Thyroid gland (tissue), 4 donors: ENCODE data around the gene SNAP29. TPM values are rescaled to one million over a fixed set of nuclear protein-coding genes. Genes with fewer than 3 reads are reported as not detected.

Experiments
- DNase-seq, 2 donors: peaks; one replicate each; pipeline ENCODE4 v3.0.0-alpha.2; 2019
- H3K27ac ChIP-seq, 3 donors: fragments of 200-600 bp; sonication (generic); 1 replicate in 2 of 3; 2 replicates in 1 of 3; pipeline ENCODE4 v1.5.1; 2016 to 2019; ENCODE audit warnings: mild to moderate bottlenecking in 1 of 3, moderate library complexity in 1 of 3
- H3K27me3 ChIP-seq: fragments of 200-600 bp; sonication (generic); one replicate; pipeline ENCODE4 v1.5.1; 2019
- H3K36me3 ChIP-seq, 2 donors: fragments of 200-600 bp; sonication (generic); one replicate each; pipeline ENCODE4 v1.5.1; 2016 to 2019
- H3K4me1 ChIP-seq, 2 donors: fragments of 200-600 bp; sonication (generic); one replicate each; pipeline ENCODE4 v1.5.1; 2017 to 2019
- H3K4me3 ChIP-seq, 3 donors: fragments of 200-600 bp; sonication (generic); replicated peaks in 1 of 3; 1 replicate in 2 of 3; 2 replicates in 1 of 3; pipeline ENCODE4 v1.5.1; 2016; ENCODE audit warnings: mild to moderate bottlenecking in 1 of 3
- H3K9me3 ChIP-seq: fragments of 200-600 bp; sonication (generic); one replicate; pipeline ENCODE4 v1.5.1; 2017
- POLR2A ChIP-seq, 2 donors: fragments of 450-650 bp; IDR thresholded peaks; one replicate each; pipeline ENCODE4 v1.6.1; 2017; ENCODE audit warnings: antibody characterized with exemption in 2 of 2, mild to moderate bottlenecking in 2 of 2, moderate library complexity in 1 of 2
- WGBS, 2 donors: methylation state at CpG; one replicate each; pipeline ENCODE4 v1.1.5; 2017; 5-methylcytosine and 5-hydroxymethylcytosine counted together
- intact Hi-C: fragments of 100-400 bp; cut with DNase I; formaldehyde crosslinking; loops from one replicate; pipeline ENCODE4 v1.15.1; 2023
- total RNA-seq, 4 donors: library from RNA; depleted of rRNA; stranded (reverse); fragments of >200 nt; gene quantifications; one replicate each; pipeline ENCODE4 v1.2.3, GENCODE V29; 2016
- TF ChIP-seq, protein P1 (sequence below), 6 experiments: fragments of 200-600 bp in 3 of 6; fragments of 450-650 bp in 3 of 6; sonication (generic) in 3 of 6; IDR thresholded peaks; one replicate each; pipeline ENCODE4 v1.5.1; 2016 to 2019; ENCODE audit warnings: antibody characterized with exemption in 6 of 6, mild to moderate bottlenecking in 2 of 6, inconsistent platforms in 1 of 6, moderate library complexity in 1 of 6

Gene SNAP29
- total RNA-seq, 4 donors from 2014 or later = 17.1 to 21.1 (median 17.6) TPM

DNA sequence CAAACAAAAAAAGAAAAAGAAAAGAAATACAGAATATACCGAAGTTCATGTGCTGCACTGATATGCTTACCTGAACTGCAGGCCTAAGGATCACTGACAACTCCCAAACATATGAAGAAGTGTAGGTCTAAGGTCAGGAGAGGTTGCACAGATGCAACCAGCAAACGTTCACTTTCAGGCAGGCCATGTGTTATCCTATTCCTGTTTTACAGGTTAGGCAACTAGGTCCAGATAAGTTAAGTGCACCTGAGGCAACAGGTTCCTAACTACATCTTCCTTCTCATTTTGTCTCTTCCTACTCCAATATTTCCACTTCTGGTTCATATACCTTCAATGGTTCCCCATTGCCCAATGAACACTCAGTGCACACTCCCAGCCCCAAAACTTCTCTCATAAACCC, 15.3 kb upstream of the SNAP29 start:
- 19 to 54% methylated on average over 2 of the region's 2 CpGs for WGBS, 2 donors
- Histone ChIP-seq H3K27me3 (no peaks in the 10 kb centered on the region), H3K4me1 (peaks cover 0 to 4% of the 10 kb centered on the region in 2 donors), H3K27ac (no peak overlapping the region), H3K4me3 (no peak overlapping the region), H3K36me3 (no peaks in the 10 kb centered on the region), H3K9me3 (no peaks in the 10 kb centered on the region)
- intact Hi-C loops = no loop called here
- TF ChIP-seq, protein P1, sequence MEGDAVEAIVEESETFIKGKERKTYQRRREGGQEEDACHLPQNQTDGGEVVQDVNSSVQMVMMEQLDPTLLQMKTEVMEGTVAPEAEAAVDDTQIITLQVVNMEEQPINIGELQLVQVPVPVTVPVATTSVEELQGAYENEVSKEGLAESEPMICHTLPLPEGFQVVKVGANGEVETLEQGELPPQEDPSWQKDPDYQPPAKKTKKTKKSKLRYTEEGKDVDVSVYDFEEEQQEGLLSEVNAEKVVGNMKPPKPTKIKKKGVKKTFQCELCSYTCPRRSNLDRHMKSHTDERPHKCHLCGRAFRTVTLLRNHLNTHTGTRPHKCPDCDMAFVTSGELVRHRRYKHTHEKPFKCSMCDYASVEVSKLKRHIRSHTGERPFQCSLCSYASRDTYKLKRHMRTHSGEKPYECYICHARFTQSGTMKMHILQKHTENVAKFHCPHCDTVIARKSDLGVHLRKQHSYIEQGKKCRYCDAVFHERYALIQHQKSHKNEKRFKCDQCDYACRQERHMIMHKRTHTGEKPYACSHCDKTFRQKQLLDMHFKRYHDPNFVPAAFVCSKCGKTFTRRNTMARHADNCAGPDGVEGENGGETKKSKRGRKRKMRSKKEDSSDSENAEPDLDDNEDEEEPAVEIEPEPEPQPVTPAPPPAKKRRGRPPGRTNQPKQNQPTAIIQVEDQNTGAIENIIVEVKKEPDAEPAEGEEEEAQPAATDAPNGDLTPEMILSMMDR (IDR thresholded peaks at IDR 0.05) = no peak
- TF ChIP-seq POLR2A (IDR thresholded peaks at IDR 0.05) = no peak
- DNase-seq = no peak

DNA sequence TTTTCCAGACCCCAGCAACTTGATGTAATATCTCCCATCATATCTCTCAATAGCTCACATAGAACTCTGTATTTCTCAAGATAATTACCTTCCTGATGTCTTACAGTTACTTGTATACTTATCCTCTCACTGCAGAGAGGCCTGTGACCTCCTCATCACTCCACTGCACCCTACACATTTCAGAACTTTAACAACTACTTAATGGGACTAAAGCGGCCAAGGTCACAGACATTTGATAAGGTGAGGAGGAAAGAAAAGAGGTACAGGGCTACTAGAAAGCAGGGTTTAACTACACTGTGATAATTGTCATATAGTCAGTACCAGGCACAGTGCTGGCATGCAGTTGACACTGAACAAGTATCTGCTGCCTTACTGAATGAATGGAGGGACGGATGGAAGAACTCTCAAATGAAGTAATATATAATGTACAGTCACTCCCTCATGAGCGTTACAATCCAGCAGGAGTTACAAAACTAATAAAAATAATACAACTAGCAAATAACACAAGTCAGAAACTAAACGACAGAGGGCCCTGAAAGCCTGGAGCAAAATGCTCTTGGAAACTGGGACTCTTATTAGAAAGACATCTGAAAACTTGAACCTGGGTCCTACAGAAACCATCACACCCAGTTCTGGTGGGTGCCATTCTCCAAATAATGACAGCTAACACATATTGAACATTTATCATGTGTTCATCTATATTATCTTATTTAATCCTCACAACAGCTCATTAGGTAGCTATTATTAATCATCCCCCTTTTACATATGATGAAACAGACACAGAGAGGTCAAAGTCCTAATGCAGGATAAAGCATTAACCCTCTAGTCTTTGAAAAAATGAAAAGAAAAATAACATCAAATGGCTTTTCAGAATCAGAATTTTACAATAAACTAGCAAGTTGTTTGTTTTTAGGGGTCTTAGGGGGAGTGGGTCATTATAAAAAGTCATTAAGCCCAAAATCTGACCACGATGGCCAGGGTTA, 14.5 kb upstream of the SNAP29 start:
- DNase-seq = no peak
- intact Hi-C loops = no loop called here
- Histone ChIP-seq H3K27ac (no peak overlapping the region), H3K27me3 (no peaks in the 10 kb centered on the region), H3K36me3 (no peaks in the 10 kb centered on the region), H3K4me3 (no peak overlapping the region), H3K4me1 (peaks cover 0 to 4% of the 10 kb centered on the region in 2 donors), H3K9me3 (no peaks in the 10 kb centered on the region)
- 87 to 92% methylated on average over 5 of the region's 5 CpGs for WGBS, 2 donors
- TF ChIP-seq, protein P1 (IDR thresholded peaks at IDR 0.05) = no peak
- no peak for TF ChIP-seq POLR2A (IDR thresholded peaks at IDR 0.05)

DNA sequence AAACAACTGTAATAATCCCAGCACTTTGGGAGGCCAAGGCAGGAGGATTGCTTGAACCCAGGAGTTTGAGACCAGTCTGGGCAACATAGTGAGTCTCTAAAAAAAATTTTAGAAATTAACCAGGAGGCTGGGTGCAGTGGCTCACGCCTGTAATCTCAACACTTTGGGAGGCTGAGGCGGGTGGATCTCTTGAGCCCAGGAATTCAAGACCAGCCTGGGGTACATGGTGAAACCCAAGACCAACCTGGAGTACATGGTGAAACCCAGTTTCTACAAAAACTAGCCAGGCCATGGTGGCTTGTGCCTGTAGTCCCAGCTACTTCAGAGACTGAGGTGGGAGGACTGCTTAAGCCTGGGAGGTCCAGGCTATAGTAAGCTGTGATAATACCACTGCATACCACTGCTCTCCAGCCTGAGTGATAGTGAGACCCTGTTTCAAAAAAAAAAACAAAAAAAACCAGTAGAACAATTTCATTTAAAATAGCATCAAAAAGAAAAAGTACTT, 11.4 kb upstream of the SNAP29 start:
- DNase-seq = no peak
- peaks cover 0 to 4% of the 10 kb centered on the region in 2 donors for H3K4me1 ChIP-seq
- intact Hi-C loops = no loop called here
- H3K9me3 ChIP-seq = no peaks in the 10 kb centered on the region
- no peak overlapping the region for H3K27ac ChIP-seq
- no peaks in the 10 kb centered on the region for H3K36me3 ChIP-seq
- no peaks in the 10 kb centered on the region for H3K27me3 ChIP-seq
- no peak overlapping the region for H3K4me3 ChIP-seq
- no peak for TF ChIP-seq POLR2A (IDR thresholded peaks at IDR 0.05)
- TF ChIP-seq, protein P1 (IDR thresholded peaks at IDR 0.05) = no peak
- WGBS, 2 donors = 91 to 95% methylated on average over 2 of the region's 2 CpGs

DNA sequence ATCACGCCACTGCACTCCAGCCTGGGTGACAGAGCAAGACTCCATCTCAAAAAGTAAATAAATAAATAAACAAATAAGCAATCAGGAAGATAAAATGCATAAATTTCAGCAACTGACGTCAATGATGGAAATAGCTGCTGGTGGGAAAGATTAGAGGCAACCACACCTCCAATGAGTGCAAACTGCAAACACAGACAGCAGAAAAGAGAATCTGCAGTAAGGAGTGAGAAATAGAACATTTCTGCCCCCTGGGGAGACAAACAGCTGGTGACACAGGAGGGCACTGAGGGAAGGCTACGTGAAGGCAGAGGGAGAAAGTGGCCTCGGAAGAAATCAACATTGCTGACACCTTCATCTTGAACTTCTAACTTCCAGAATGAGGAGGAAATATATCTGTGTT, 6.7 kb upstream of the SNAP29 start:
- Histone ChIP-seq H3K4me3 (no peak overlapping the region), H3K9me3 (no peaks in the 10 kb centered on the region), H3K4me1 (peaks cover 15% of the 10 kb centered on the region in 2 donors), H3K27me3 (no peaks in the 10 kb centered on the region), H3K27ac (no peak overlapping the region), H3K36me3 (no peaks in the 10 kb centered on the region)
- intact Hi-C loops = no loop called here
- no peak for DNase-seq
- no peak for TF ChIP-seq POLR2A (IDR thresholded peaks at IDR 0.05)
- TF ChIP-seq, protein P1 (IDR thresholded peaks at IDR 0.05) = no peak
- WGBS, 2 donors = 61 to 83% methylated on average over 4 of the region's 4 CpGs

DNA sequence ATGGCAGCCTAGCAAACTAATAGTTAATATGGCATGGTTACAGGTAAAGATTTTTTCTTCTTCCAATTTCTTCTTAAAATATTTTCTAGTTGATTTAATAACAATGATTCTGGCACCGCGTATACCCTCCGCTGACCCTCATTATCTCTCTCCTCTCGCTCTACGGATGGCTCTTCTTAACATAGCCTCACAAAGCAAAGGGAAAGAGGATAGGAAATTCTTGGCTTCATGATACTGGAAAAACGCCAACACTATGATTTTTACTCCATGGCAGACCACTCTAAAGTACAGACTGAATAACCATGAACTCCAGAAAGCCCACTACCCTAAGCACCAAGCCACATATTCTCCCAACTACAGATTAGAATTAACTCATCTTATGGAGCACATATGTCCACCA, 6.3 kb upstream of the SNAP29 start:
- Histone ChIP-seq H3K27ac (no peak overlapping the region), H3K27me3 (no peaks in the 10 kb centered on the region), H3K4me3 (no peak overlapping the region), H3K36me3 (no peaks in the 10 kb centered on the region), H3K9me3 (no peaks in the 10 kb centered on the region), H3K4me1 (peaks cover 19% of the 10 kb centered on the region in 2 donors)
- 76 to 77% methylated on average over 6 of the region's 6 CpGs for WGBS, 2 donors
- intact Hi-C loops = no loop called here
- TF ChIP-seq POLR2A (IDR thresholded peaks at IDR 0.05) = no peak
- TF ChIP-seq, protein P1 (IDR thresholded peaks at IDR 0.05) = no peak
- DNase-seq = no peak
